ACC112 (cell line): Measurements from ENCODE around the gene UBTF.

Experiments
- H2AFZ ChIP-seq: fragments of 200-600 bp; sonication (generic); one replicate; pipeline ENCODE4 v1.6.0; 2017; ENCODE audit warnings: antibody characterized with exemption, low read length; ENCODE audit not compliant: unreplicated experiment
- H3K27ac ChIP-seq: fragments of 200-600 bp; sonication (generic); 2 replicates; pipeline ENCODE4 v1.5.1; 2014; ENCODE audit warnings: low read depth, mild to moderate bottlenecking, antibody characterized with exemption, low read length, moderate library complexity
- H3K27me3 ChIP-seq: fragments of 200-600 bp; sonication (generic); 2 replicates; pipeline ENCODE4 v1.6.1; 2014; ENCODE audit warnings: mild to moderate bottlenecking, antibody characterized with exemption, low read length, moderate library complexity, mixed read lengths; ENCODE audit not compliant: insufficient read depth
- H3K36me3 ChIP-seq: fragments of 200-600 bp; sonication (generic); 2 replicates; pipeline ENCODE4 v1.6.1; 2016; ENCODE audit warnings: mild to moderate bottlenecking, antibody characterized with exemption, low read length, moderate library complexity, mixed read lengths; ENCODE audit not compliant: insufficient read depth
- H3K4me1 ChIP-seq: fragments of 200-600 bp; sonication (generic); one replicate; pipeline ENCODE4 v1.6.1; 2016; ENCODE audit warnings: low read length, mixed read lengths; ENCODE audit not compliant: insufficient read depth, unreplicated experiment, control insufficient read depth
- H3K4me3 ChIP-seq: fragments of 200-600 bp; sonication (generic); 2 replicates; pipeline ENCODE4 v1.5.1; 2014; ENCODE audit warnings: mild to moderate bottlenecking, low read depth, low read length
- H3K79me2 ChIP-seq: fragments of 200-600 bp; sonication (generic); one replicate; pipeline ENCODE4 v1.6.0; 2016; ENCODE audit warnings: low read length; ENCODE audit not compliant: control insufficient read depth, unreplicated experiment, insufficient read depth

The UBTF gene

DNA sequence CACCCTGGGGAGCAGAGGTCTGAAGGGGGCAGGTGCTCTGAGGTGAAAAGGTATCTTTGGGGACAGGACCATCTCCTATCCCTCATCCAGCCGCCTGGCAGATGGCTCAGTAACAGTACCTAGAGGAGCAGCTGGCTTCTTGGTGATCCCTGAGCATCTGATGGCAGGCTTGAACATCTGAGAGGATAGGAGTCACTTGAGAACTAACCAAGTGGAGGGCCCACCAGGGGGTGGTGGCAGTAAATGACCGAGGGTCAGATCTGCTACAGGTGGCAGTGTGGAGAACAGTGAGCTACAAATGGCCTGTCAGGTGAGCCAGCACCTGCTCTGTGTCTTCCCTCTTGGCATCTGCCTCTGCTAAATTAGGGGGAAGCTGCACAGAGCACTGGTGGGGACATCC, 64.0 kb downstream of the UBTF start:
- Histone ChIP-seq H3K27ac (no peak overlapping the region), H3K36me3 (peaks cover 8% of the 10 kb centered on the region; the same call in 1 of the 2 replicates), H3K27me3 (no peaks in the 10 kb centered on the region), H3K4me3 (no peak overlapping the region), H3K79me2 (peaks cover 9% of the 10 kb centered on the region), H2AFZ (no peak overlapping the region), H3K4me1 (no peaks in the 10 kb centered on the region)
